Ishikawa (cell line): ENCODE results near the gene ACAA2.

Source experiments
- CEBPB ChIP-seq: IDR thresholded peaks from 2 replicates; pipeline ENCODE4 v1.6.1; 2012
- EGR1 ChIP-seq: IDR thresholded peaks from 2 replicates; pipeline ENCODE4 v1.6.1; 2012
- EP300 ChIP-seq: IDR thresholded peaks from 2 replicates; pipeline ENCODE4 v1.6.1; 2012; ENCODE audit warnings: borderline replicate concordance
- FOXM1 ChIP-seq: IDR thresholded peaks from 2 replicates; pipeline ENCODE4 v1.6.1; 2012; ENCODE audit warnings: low read depth, borderline replicate concordance
- NFIC ChIP-seq: IDR thresholded peaks from 2 replicates; pipeline ENCODE4 v1.6.1; 2012
- RAD21 ChIP-seq: IDR thresholded peaks from 2 replicates; pipeline ENCODE4 v1.6.1; 2012; ENCODE audit warnings: low read depth
- TAF1 ChIP-seq: IDR thresholded peaks from 2 replicates; pipeline ENCODE4 v1.6.1; 2012; ENCODE audit warnings: low read depth, mild to moderate bottlenecking
- TCF12 ChIP-seq: IDR thresholded peaks from 2 replicates; pipeline ENCODE4 v1.6.1; 2012; ENCODE audit warnings: low read depth
- TEAD4 ChIP-seq: IDR thresholded peaks from 2 replicates; pipeline ENCODE4 v1.6.1; 2012
- YY1 ChIP-seq: IDR thresholded peaks from 2 replicates; pipeline ENCODE4 v1.6.1; 2012; ENCODE audit warnings: low read depth
- ZBTB7A ChIP-seq: IDR thresholded peaks from 2 replicates; pipeline ENCODE4 v1.6.1; 2012; ENCODE audit warnings: low read depth
- TF ChIP-seq, protein P1 (sequence below): IDR thresholded peaks from 2 replicates; pipeline ENCODE4 v1.6.1; 2012
- TF ChIP-seq, protein P2 (sequence below): IDR thresholded peaks from 2 replicates; pipeline ENCODE4 v1.6.1; 2012; ENCODE audit warnings: low read depth, mild to moderate bottlenecking
- TF ChIP-seq, protein P3 (sequence below): IDR thresholded peaks from 2 replicates; pipeline ENCODE4 v1.6.1; 2012

DNA sequence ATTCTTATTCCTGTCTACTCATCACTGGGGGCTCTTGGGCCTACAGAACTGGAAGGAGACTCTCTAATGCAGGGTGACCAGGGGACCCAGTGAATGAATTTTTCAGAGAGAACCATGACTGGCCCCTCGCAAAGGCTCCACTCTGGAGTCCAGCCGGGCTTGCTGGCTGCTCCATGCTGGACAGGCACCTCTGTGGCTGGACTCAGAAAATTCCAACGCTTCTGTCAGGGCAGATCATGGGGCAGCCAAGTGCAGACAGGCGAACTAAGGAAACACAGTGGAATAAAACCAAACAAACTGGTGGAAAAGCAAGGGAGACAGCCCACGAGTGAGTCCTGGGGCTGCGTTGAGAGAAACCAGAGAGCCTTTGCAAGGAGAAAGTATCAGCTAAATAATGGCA lies 57.2 kb downstream of the ACAA2 start:
- TF ChIP-seq, protein P1, sequence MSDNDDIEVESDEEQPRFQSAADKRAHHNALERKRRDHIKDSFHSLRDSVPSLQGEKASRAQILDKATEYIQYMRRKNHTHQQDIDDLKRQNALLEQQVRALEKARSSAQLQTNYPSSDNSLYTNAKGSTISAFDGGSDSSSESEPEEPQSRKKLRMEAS = no peak
- TF ChIP-seq CEBPB (no peak), FOXM1 (no peak), RAD21 (no peak), TCF12 (no peak), EP300 (no peak), TEAD4 (no peak), TAF1 (no peak), NFIC (no peak), YY1 (no peak), ZBTB7A (no peak), EGR1 (no peak)
- TF ChIP-seq, protein P2, sequence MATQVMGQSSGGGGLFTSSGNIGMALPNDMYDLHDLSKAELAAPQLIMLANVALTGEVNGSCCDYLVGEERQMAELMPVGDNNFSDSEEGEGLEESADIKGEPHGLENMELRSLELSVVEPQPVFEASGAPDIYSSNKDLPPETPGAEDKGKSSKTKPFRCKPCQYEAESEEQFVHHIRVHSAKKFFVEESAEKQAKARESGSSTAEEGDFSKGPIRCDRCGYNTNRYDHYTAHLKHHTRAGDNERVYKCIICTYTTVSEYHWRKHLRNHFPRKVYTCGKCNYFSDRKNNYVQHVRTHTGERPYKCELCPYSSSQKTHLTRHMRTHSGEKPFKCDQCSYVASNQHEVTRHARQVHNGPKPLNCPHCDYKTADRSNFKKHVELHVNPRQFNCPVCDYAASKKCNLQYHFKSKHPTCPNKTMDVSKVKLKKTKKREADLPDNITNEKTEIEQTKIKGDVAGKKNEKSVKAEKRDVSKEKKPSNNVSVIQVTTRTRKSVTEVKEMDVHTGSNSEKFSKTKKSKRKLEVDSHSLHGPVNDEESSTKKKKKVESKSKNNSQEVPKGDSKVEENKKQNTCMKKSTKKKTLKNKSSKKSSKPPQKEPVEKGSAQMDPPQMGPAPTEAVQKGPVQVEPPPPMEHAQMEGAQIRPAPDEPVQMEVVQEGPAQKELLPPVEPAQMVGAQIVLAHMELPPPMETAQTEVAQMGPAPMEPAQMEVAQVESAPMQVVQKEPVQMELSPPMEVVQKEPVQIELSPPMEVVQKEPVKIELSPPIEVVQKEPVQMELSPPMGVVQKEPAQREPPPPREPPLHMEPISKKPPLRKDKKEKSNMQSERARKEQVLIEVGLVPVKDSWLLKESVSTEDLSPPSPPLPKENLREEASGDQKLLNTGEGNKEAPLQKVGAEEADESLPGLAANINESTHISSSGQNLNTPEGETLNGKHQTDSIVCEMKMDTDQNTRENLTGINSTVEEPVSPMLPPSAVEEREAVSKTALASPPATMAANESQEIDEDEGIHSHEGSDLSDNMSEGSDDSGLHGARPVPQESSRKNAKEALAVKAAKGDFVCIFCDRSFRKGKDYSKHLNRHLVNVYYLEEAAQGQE = no peak
- TF ChIP-seq, protein P3, sequence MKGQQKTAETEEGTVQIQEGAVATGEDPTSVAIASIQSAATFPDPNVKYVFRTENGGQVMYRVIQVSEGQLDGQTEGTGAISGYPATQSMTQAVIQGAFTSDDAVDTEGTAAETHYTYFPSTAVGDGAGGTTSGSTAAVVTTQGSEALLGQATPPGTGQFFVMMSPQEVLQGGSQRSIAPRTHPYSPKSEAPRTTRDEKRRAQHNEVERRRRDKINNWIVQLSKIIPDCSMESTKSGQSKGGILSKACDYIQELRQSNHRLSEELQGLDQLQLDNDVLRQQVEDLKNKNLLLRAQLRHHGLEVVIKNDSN = no peak
